HepG2 (cell line): ENCODE results near the gene NUB1.

Experiments
- MAFK ChIP-seq, 2 experiments: IDR thresholded peaks in 1 of 2; conservative IDR thresholded peaks in 1 of 2; 2 replicates each; pipeline ENCODE4 v1.6.1; 2011; ENCODE audit warnings: improper control_type of control experiment in 2 of 2, low read length in 2 of 2
- NFIC ChIP-seq: IDR thresholded peaks from 2 replicates; pipeline ENCODE4 v1.6.1; 2012; ENCODE audit warnings: mild to moderate bottlenecking, low read length, inconsistent platforms
- POLR2G ChIP-seq: fragments of 200-400 bp; formaldehyde crosslinking; IDR thresholded peaks from 2 replicates; pipeline ENCODE4 v1.6.1; 2018; ENCODE audit warnings: mild to moderate bottlenecking, low read depth, low read length, moderate library complexity
- SIN3B ChIP-seq: fragments of 150-350 bp; IDR thresholded peaks from 2 replicates; pipeline ENCODE4 v1.6.1; 2014; ENCODE audit warnings: low read length
- ZNF274 ChIP-seq: sonication (generic); formaldehyde crosslinking; IDR thresholded peaks from 2 replicates; pipeline ENCODE4 v1.5.1; 2020; ENCODE audit warnings: mild to moderate bottlenecking, missing genetic modification reagents
- ZNF292 ChIP-seq: sonication (generic); formaldehyde crosslinking; IDR thresholded peaks from 2 replicates; pipeline ENCODE4 v1.8.1; 2022; ENCODE audit warnings: mild to moderate bottlenecking, low read depth, missing genetic modification reagents, borderline replicate concordance
- TF ChIP-seq, protein P1 (sequence below): sonication (generic); formaldehyde crosslinking; IDR thresholded peaks from 2 replicates; pipeline ENCODE4 v1.5.0; 2020; ENCODE audit warnings: missing genetic modification reagents
- TF ChIP-seq, protein P2 (sequence below): IDR thresholded peaks from 2 replicates; pipeline ENCODE4 v1.6.1; 2016; ENCODE audit warnings: mild to moderate bottlenecking

DNA sequence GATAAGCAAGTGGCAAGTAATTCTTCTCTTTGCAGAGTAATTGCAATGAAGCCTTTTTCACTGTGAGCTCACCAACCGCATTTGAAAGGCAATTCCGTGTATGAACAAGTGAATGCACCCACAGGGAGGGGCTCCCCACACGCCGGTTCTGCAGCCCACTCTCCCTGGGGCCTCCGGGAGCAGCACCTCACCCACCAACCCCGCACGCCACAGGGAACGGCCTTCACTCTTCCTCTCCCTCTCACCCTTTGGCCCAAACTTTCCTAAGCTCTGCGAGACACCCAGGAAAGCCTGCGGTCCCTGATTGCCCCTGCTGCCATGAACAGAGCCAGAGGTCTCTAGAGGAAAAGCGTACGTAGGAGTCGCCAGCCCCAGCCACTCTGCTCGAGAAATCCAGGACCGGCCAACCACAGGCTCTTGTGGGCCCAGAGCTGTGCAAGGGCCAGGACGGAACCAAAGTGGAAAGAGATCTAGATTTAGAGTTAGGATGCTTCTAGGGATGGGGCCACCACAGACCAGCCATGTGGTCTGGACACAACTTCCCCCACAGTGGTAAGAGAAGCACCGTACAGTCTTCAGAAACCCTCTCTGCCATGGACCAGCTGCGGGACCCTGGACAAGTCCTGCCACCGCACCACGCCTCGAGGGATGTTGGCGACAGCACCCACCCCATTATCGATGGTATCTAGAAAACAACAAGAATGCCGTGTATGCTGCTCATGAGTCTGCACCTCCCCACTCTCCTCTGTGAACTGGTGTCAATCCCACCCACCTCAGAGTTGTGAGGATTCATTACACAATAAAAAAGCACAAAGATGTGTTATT lies 64.7 kb downstream of the NUB1 start:
- TF ChIP-seq, protein P1, sequence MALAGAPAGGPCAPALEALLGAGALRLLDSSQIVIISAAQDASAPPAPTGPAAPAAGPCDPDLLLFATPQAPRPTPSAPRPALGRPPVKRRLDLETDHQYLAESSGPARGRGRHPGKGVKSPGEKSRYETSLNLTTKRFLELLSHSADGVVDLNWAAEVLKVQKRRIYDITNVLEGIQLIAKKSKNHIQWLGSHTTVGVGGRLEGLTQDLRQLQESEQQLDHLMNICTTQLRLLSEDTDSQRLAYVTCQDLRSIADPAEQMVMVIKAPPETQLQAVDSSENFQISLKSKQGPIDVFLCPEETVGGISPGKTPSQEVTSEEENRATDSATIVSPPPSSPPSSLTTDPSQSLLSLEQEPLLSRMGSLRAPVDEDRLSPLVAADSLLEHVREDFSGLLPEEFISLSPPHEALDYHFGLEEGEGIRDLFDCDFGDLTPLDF (CRISPR knock-in tag), result no peak
- TF ChIP-seq POLR2G (no peak), NFIC (no peak), MAFK (conservative IDR thresholded peaks at IDR 0.05 in 1 of 2, IDR thresholded peaks at IDR 0.05 in 1 of 2; ENCODE audit: low read length in 2 of 2) (no peak), SIN3B (no peak), ZNF274 (CRISPR knock-in tag) (no peak), ZNF292 (CRISPR knock-in tag) (no peak)
- TF ChIP-seq, protein P2, sequence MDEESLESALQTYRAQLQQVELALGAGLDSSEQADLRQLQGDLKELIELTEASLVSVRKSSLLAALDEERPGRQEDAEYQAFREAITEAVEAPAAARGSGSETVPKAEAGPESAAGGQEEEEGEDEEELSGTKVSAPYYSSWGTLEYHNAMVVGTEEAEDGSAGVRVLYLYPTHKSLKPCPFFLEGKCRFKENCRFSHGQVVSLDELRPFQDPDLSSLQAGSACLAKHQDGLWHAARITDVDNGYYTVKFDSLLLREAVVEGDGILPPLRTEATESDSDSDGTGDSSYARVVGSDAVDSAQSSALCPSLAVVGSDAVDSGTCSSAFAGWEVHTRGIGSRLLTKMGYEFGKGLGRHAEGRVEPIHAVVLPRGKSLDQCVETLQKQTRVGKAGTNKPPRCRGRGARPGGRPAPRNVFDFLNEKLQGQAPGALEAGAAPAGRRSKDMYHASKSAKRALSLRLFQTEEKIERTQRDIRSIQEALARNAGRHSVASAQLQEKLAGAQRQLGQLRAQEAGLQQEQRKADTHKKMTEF (CRISPR knock-in tag), result no peak
